Measurements from ENCODE around the gene SRSF11. TPM values are rescaled to one million over a fixed set of nuclear protein-coding genes. Genes with fewer than 3 reads are reported as not detected.

SRSF11 gene
- polyA plus RNA-seq, 1 experiment: 229 TPM

GRCh38 chr1:70234733-70235132 is 13.6 kb downstream of the SRSF11 start:
- TF ChIP-seq CTCF (IDR thresholded peaks at IDR 0.05; ENCODE audit: insufficient read depth, low read depth, low read length): no peak
- CTCF ChIA-PET: no interaction called here
- POLR2A ChIA-PET: no interaction called here
- Histone ChIP-seq H3K4me3 (ENCODE audit: low read depth, low read length) (no peak overlapping the region), H3K27me3 (ENCODE audit: control insufficient read depth, insufficient read depth, low read length) (no peaks in the 10 kb centered on the region), H3K36me3 (ENCODE audit: control insufficient read depth, insufficient read depth, low read length) (peaks cover 18% of the 10 kb centered on the region)
- no peak for DNase-seq (ENCODE audit: low read depth)

GRCh38 chr1:70239940-70240339 is 18.8 kb downstream of the SRSF11 start:
- ChIA-PET POLR2A (no interaction called here), CTCF (no interaction called here)
- DNase-seq (ENCODE audit: low read depth): no peak
- no peak for TF ChIP-seq CTCF (IDR thresholded peaks at IDR 0.05; ENCODE audit: insufficient read depth, low read depth, low read length)
- Histone ChIP-seq H3K27me3 (ENCODE audit: control insufficient read depth, insufficient read depth, low read length) (no peaks in the 10 kb centered on the region), H3K36me3 (ENCODE audit: control insufficient read depth, insufficient read depth, low read length) (peaks cover 25% of the 10 kb centered on the region), H3K4me3 (ENCODE audit: low read depth, low read length) (no peak overlapping the region)

DNA sequence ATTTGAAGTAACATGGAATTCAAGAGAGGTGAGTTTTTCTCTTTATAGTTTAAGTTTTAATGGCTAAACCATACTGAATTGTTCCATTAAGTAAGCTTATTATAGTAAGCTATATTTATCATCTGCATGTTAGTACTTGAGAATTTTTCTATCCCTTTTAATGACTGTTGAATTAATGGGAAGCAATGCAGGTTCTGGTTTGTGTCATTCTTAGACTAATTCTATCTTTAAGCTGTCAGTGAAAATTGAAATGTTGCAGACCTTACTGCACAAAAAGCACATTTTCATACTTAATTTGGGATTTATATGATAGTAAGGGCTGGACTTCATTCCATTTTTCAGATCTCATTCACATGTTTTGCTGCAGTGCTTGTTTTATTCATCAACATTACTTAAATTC is 25.9 kb downstream of the SRSF11 start:
- H3K4me3 ChIP-seq (ENCODE audit: low read depth, low read length): no peak overlapping the region
- H3K27me3 ChIP-seq (ENCODE audit: control insufficient read depth, insufficient read depth, low read length): no peaks in the 10 kb centered on the region
- DNase-seq (ENCODE audit: low read depth): no peak
- TF ChIP-seq CTCF (IDR thresholded peaks at IDR 0.05; ENCODE audit: insufficient read depth, low read depth, low read length): no peak
- H3K36me3 ChIP-seq (ENCODE audit: control insufficient read depth, insufficient read depth, low read length): peaks cover 13% of the 10 kb centered on the region
- ChIA-PET POLR2A (no interaction called here), CTCF (no interaction called here)

DNA sequence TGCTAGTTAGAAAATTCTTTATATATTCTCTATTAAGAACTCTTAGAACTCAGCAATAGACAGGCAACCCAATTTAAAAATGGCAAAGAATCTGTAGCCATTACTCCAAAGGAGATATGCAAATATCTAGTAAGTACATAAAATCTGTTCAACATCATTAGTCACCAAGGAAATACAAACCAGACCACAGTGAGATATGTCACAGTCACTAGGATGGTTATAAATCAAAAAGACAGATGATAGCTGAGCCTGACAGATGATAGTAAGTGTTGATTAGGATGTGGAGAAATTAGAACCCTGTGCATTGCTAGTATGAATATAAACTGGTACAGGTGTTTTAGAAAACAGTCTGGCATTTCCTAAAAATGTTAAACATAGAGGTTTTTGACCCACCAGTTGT is 26.6 kb downstream of the SRSF11 start:
- CTCF ChIA-PET: no interaction called here
- DNase-seq (ENCODE audit: low read depth): no peak
- peaks cover 9% of the 10 kb centered on the region for H3K36me3 ChIP-seq (ENCODE audit: control insufficient read depth, insufficient read depth, low read length)
- no peak overlapping the region for H3K4me3 ChIP-seq (ENCODE audit: low read depth, low read length)
- POLR2A ChIA-PET: no interaction called here
- no peak for TF ChIP-seq CTCF (IDR thresholded peaks at IDR 0.05; ENCODE audit: insufficient read depth, low read depth, low read length)
- no peaks in the 10 kb centered on the region for H3K27me3 ChIP-seq (ENCODE audit: control insufficient read depth, insufficient read depth, low read length)

GRCh38 chr1:70248729-70249128 is 27.5 kb downstream of the SRSF11 start:
- peaks cover 7% of the 10 kb centered on the region for H3K36me3 ChIP-seq (ENCODE audit: control insufficient read depth, insufficient read depth, low read length)
- POLR2A ChIA-PET: no interaction called here
- no peak for DNase-seq (ENCODE audit: low read depth)
- H3K4me3 ChIP-seq (ENCODE audit: low read depth, low read length): no peak overlapping the region
- H3K27me3 ChIP-seq (ENCODE audit: control insufficient read depth, insufficient read depth, low read length): no peaks in the 10 kb centered on the region
- CTCF ChIA-PET: no interaction called here
- TF ChIP-seq CTCF (IDR thresholded peaks at IDR 0.05; ENCODE audit: insufficient read depth, low read depth, low read length): no peak
